K562 (cell line): Measurements from ENCODE around the gene FBXW7. TPM values are rescaled to one million over a fixed set of nuclear protein-coding genes. Genes with fewer than 3 reads are reported as not detected.
A peak's percentile ranks its signal among the peaks of the same experiment; 100 is the strongest.

Source experiments
- ARNT ChIP-seq, 2 experiments: fragments of 450-650 bp; IDR thresholded peaks; 2 replicates each; pipeline ENCODE4 v1.6.1; 2016; ENCODE audit warnings: mild to moderate bottlenecking in 1 of 2
- BRF2 ChIP-seq: IDR thresholded peaks from 3 replicates; pipeline ENCODE4 v1.6.1; 2011; ENCODE audit warnings: borderline replicate concordance, mild to moderate bottlenecking; ENCODE audit not compliant: insufficient read length, insufficient read depth
- CTCF ChIP-seq, 3 experiments: IDR thresholded peaks in 2 of 3; conservative IDR thresholded peaks in 1 of 3; 2 replicates each; pipeline ENCODE4 v1.5.1; 2011 to 2012; ENCODE audit warnings: low read length in 3 of 3, mild to moderate bottlenecking in 3 of 3, control low read depth in 2 of 3, improper control_type of control experiment in 1 of 3, inconsistent platforms in 1 of 3, low read depth in 1 of 3, mixed read lengths in 1 of 3, moderate library complexity in 1 of 3; ENCODE audit not compliant: insufficient read depth in 2 of 3
- ELK3 ChIP-seq: fragments of 450-650 bp; formaldehyde crosslinking; IDR thresholded peaks from 2 replicates; pipeline ENCODE4 v1.4.0; 2020; ENCODE audit warnings: mild to moderate bottlenecking
- HDAC6 ChIP-seq: IDR thresholded peaks from 2 replicates; pipeline ENCODE4 v1.6.1; 2012; ENCODE audit warnings: low read depth, mild to moderate bottlenecking, control low read depth, inconsistent platforms, low read length, moderate library complexity
- HES1 ChIP-seq: fragments of 450-650 bp; IDR thresholded peaks from 2 replicates; pipeline ENCODE4 v1.6.1; 2016; ENCODE audit warnings: low read depth, mild to moderate bottlenecking, moderate library complexity
- MNT ChIP-seq, 2 experiments: fragments of 450-650 bp; conservative IDR thresholded peaks; 2 replicates each; pipeline ENCODE4 v1.6.1; 2017; ENCODE audit warnings: mild to moderate bottlenecking in 2 of 2, moderate library complexity in 2 of 2
- NFATC3 ChIP-seq: fragments of 450-650 bp; IDR thresholded peaks from 2 replicates; pipeline ENCODE4 v1.6.1; 2017; ENCODE audit warnings: mild to moderate bottlenecking
- NONO ChIP-seq, 2 experiments: fragments of 200-400 bp in 1 of 2; fragments of 450-650 bp in 1 of 2; formaldehyde crosslinking in 1 of 2; IDR thresholded peaks; 2 replicates each; pipeline ENCODE4 v1.6.1; 2017; ENCODE audit warnings: low read depth in 2 of 2, mild to moderate bottlenecking in 2 of 2, moderate library complexity in 2 of 2, low read length in 1 of 2
- POLR2AphosphoS5 ChIP-seq: IDR thresholded peaks from 2 replicates; pipeline ENCODE4 v1.6.1; 2011; ENCODE audit warnings: mild to moderate bottlenecking, low read depth, low read length, moderate library complexity; ENCODE audit not compliant: control insufficient read depth, insufficient read depth
- SNRNP70 ChIP-seq: fragments of 200-400 bp; formaldehyde crosslinking; optimal IDR thresholded peaks from 2 replicates; pipeline ENCODE3; 2017; ENCODE audit warnings: low read depth, low read length
- THRB ChIP-seq: fragments of 450-650 bp; formaldehyde crosslinking; conservative IDR thresholded peaks from 2 replicates; pipeline ENCODE4 v1.4.0; 2022; ENCODE audit warnings: mild to moderate bottlenecking, missing genetic modification characterization
- ZBTB33 ChIP-seq: sonication (generic); formaldehyde crosslinking; IDR thresholded peaks from 2 replicates; pipeline ENCODE4 v1.8.1; 2023; ENCODE audit warnings: mild to moderate bottlenecking, missing genetic modification reagents
- ZNF277 ChIP-seq: fragments of 250-450 bp; sonication (Bioruptor Pico); IDR thresholded peaks from 2 replicates; pipeline ENCODE4 v1.8.0; 2022; ENCODE audit warnings: inconsistent platforms, mild to moderate bottlenecking, moderate library complexity, borderline replicate concordance
- ZNF583 ChIP-seq: fragments of 250-450 bp; sonication (Bioruptor Pico); IDR thresholded peaks from 2 replicates; pipeline ENCODE4 v1.4.0; 2020
- polyA plus RNA-seq, 8 experiments: library from polyadenylated mRNA; depleted of rRNA in 4 of 8; stranded (reverse) in 5 of 8; unstranded in 3 of 8; fragments of >200 nt; fragmentation: Nextera tagmentation in 2 of 8; fragmentation: Illumina TruSeq in 1 of 8; extraction: Ambion mirVana in 2 of 8; extraction: Trizol in 1 of 8; gene quantifications; 2 replicates each; pipeline versions ENCODE4 v1.2.1 to v1.2.3, GENCODE V29; 2011 to 2014; ENCODE audit warnings: inconsistent platforms in 1 of 8, missing spikeins in 1 of 8
- total RNA-seq, 7 experiments: library from RNA; depleted of rRNA in 6 of 7; stranded (reverse); fragments of >200 nt in 6 of 7; fragmentation: Illumina TruSeq in 2 of 7; extraction: Trizol in 2 of 7; gene quantifications; 2 replicates each; pipeline versions ENCODE4 v1.2.1 to v1.2.3, GENCODE V29; 2011 to 2021; ENCODE audit warnings: low replicate concordance in 1 of 7

The FBXW7 gene
- total and polyA plus RNA-seq, 9 of the 15 experiments (the other 6 are each of a cell fraction or from before 2014, with no cell fraction given): 6.8 to 44.2 (median 16.4) TPM

- TF ChIP-seq NFATC3 (no peak), ZBTB33 (CRISPR knock-in tag) (no peak), ZNF583 (no peak), NONO (IDR thresholded peaks at IDR 0.05; ENCODE audit: low read depth in 2 of 2, low read length in 1 of 2) (no peak), HES1 (0 out of 2 replicates have a peak, but pooled peaks have one; percentile 32), HDAC6 (no peak), ZNF277 (no peak), ELK3 (no peak), BRF2 (no peak), THRB (no peak), SNRNP70 (no peak), ARNT (IDR thresholded peaks at IDR 0.05) (no peak), CTCF (IDR thresholded peaks at IDR 0.05 in 2 of 3, conservative IDR thresholded peaks at IDR 0.05 in 1 of 3; ENCODE audit: insufficient read depth in 2 of 3, low read depth in 1 of 3, low read length in 3 of 3) (no peak), POLR2AphosphoS5 (no peak), MNT (conservative IDR thresholded peaks at IDR 0.05) (no peak)
Observed at GRCh38 chr4:152572417-152573086, 36.7 kb upstream of the FBXW7 start (continued).
